Measurements from ENCODE around the gene MICB. TPM values are rescaled to one million over a fixed set of nuclear protein-coding genes. Genes with fewer than 3 reads are reported as not detected.

Gene MICB
- total and polyA plus RNA-seq, 2 of the 8 experiments (the other 6 are each of a cell fraction or from before 2014, with no cell fraction given), result 16.2 to 25.3 TPM

DNA sequence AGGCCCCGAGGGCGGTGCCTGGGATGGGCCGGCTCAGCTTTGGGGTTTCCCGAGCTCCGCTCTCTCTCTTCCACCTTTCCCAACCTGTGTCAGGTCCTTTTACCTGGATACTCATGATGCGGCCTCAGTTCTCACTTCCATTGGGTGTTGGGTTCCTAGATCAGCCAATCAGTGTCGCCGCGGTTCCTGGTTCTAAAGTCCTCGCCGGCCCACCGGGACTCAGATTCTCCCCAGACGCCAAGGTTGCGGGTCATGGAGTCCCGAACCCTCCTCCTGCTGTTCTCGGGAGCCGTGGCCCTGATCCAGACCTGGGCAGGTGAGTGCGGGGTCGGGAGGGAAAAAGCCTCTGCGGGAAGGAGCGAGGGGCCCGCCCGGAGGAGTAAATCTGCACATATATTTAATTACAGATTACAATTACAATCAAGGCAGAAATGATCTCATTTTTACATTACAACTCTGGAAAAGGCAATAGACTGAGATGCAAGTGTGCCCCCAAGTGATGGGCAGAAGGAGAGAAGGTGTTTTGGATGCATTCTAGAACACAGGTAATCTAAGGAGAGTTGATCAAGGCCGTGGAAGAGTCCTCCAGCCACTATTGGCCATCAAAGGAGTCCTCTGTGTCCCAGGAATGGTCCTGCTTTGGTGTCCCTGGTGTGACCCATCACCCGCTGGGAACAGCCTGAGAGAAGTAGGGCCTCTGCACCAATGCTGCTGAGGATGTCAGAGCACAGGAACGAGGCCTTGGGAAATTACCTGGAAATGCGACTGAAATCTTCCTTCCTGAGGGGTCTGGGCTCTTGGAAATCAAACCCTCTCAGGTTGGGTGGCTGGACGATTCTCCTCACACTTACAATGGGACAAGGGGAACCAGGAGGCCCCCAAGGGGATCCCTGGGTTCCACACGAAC is 34.7 kb upstream of the MICB start:
- Histone ChIP-seq H3K36me3 (ENCODE audit: control insufficient read depth in 2 of 4, insufficient read depth in 4 of 4, low read length in 3 of 4) (no peaks in the 10 kb centered on the region), H3K9me3 (ENCODE audit: insufficient read depth in 2 of 2, low read depth in 1 of 2, low read length in 1 of 2) (no peaks in the 10 kb centered on the region), H2BK5ac (ENCODE audit: low read depth, low read length) (no peak overlapping the region), H3K79me1 (ENCODE audit: low read depth, low read length) (no peaks in the 10 kb centered on the region), H2BK15ac (ENCODE audit: low read length) (no peak overlapping the region), H3K27me3 (replicated peaks in 1 of 4; ENCODE audit: control insufficient read depth in 3 of 4, extremely low read depth in 1 of 4, insufficient read depth in 3 of 4, low read length in 3 of 4) (peaks cover 0 to 12% (median 0%) of the 10 kb centered on the region in 4 experiments; a peak in 3 of 7 replicates), H2AFZ (ENCODE audit: low read length) (peak overlapping the region; percentile 98), H3K4me1 (replicated peaks in 1 of 4; ENCODE audit: control insufficient read depth in 3 of 4, insufficient read depth in 4 of 4, low read length in 3 of 4) (peaks cover 0 to 2% (median 0%) of the 10 kb centered on the region in 4 experiments; a peak in 1 of 7 replicates), H3K4ac (replicated peaks; ENCODE audit: insufficient read length, low read depth, low read length) (no peak overlapping the region), H3K23ac (ENCODE audit: insufficient read length) (no peak overlapping the region), H3K4me3 (ENCODE audit: extremely low read depth in 1 of 4, insufficient read depth in 2 of 4, low read depth in 3 of 4, low read length in 4 of 4) (peak overlapping the region; percentile 19 to 61 (median 21); a peak in 6 of 8 replicates), H2AK5ac (ENCODE audit: low read depth, low read length) (no peak overlapping the region), H3K56ac (replicated peaks; ENCODE audit: insufficient read length, low read depth, low read length) (no peak overlapping the region), H4K91ac (replicated peaks; ENCODE audit: insufficient read length, low read length) (no peak overlapping the region), H4K5ac (ENCODE audit: insufficient read length, low read depth, low read length) (no peak overlapping the region), H3K9ac (replicated peaks in 1 of 4; ENCODE audit: extremely low read depth in 1 of 4, low read depth in 3 of 4, low read length in 3 of 4) (peak overlapping the region in 1 of 4 experiments; percentile 15; a peak in 2 of 7 replicates), H3K79me2 (ENCODE audit: control insufficient read depth in 1 of 2, insufficient read depth in 2 of 2, low read length in 2 of 2) (no peaks in the 10 kb centered on the region), H3K4me2 (ENCODE audit: insufficient read depth in 1 of 2, low read depth in 2 of 2, low read length in 2 of 2) (peak overlapping the region; percentile 63 to 64), H3K14ac (ENCODE audit: insufficient read length) (no peak overlapping the region), H3K23me2 (ENCODE audit: low read depth, low read length) (no peaks in the 10 kb centered on the region), H3K27ac (ENCODE audit: low read depth, low read length) (no peak overlapping the region), H2BK120ac (replicated peaks; ENCODE audit: low read depth, low read length) (no peak overlapping the region), H3K18ac (ENCODE audit: extremely low read depth, low read length) (no peak overlapping the region; the same call in 1 of the 2 replicates), H4K20me1 (replicated peaks in 1 of 2; ENCODE audit: control insufficient read depth in 1 of 2, insufficient read depth in 2 of 2, low read length in 2 of 2) (no peaks in the 10 kb centered on the region), H2BK12ac (ENCODE audit: low read depth, low read length) (no peak overlapping the region), H2BK20ac (ENCODE audit: low read length) (no peak overlapping the region), H4K8ac (ENCODE audit: extremely low read depth, insufficient read depth, low read length) (no peak overlapping the region)
- 28% methylated on average over 29 of the region's 29 CpGs; no CpG with 5 or more reads in 1 of the 2 experiments for WGBS, 2 experiments (ENCODE audit: extremely low coverage in 1 of 2, insufficient coverage in 1 of 2, insufficient read length in 1 of 2, insufficient replicate concordance in 2 of 2, low coverage in 1 of 2, low lambda C conversion rate in 2 of 2, missing lambda C conversion rate in 1 of 2)
- POLR2A ChIA-PET (ENCODE audit: partially characterized antibody), result interaction anchor here (0.6 to 2.1 kb wide), 14 partner anchors 8 to 217 kb away, joined by 3 to 11 read pairs (median 4); partner anchors contain the start of gene DDX39B
- DNase-seq (ENCODE audit: low read depth in 1 of 2, low spot score in 2 of 2), result peak; percentile 72 to 97
- CTCF ChIA-PET (ENCODE audit: partially characterized antibody), result interaction anchor here (1.1 to 1.8 kb wide), 4 partner anchors 8 to 21 kb away, joined by 3 to 10 read pairs (median 4); no protein-coding TSS in a partner anchor
- FAIRE-seq, result peak; percentile 36
- peak; percentile 99 for TF ChIP-seq RFX5 (IDR thresholded peaks at IDR 0.05; ENCODE audit: borderline replicate concordance, low read depth, low read length)
- peak; percentile 17 for TF ChIP-seq KDM4A (IDR thresholded peaks at IDR 0.05; ENCODE audit: low read depth, low read length, severe bottlenecking)
- no peak for TF ChIP-seq CBX5 (IDR thresholded peaks at IDR 0.05; ENCODE audit: low read depth, low read length)
- no peak for TF ChIP-seq FOSL1 (IDR thresholded peaks at IDR 0.05; ENCODE audit: insufficient read depth, low read depth, low read length)
- TF ChIP-seq EP300 (IDR thresholded peaks at IDR 0.05; ENCODE audit: borderline replicate concordance in 1 of 2, low read depth in 2 of 2, low read length in 2 of 2), result no peak
- no peak for TF ChIP-seq ATF2 (IDR thresholded peaks at IDR 0.05; ENCODE audit: low read length)
- TF ChIP-seq EGR1 (IDR thresholded peaks at IDR 0.05; ENCODE audit: borderline replicate concordance, low read depth, low read length), result no peak
- TF ChIP-seq TBP (IDR thresholded peaks at IDR 0.05; ENCODE audit: low read depth, low read length), result peak; percentile 93
- TF ChIP-seq SIRT6 (IDR thresholded peaks at IDR 0.05; ENCODE audit: low read length), result no peak
